Ureter (tissue), 1 donor: ENCODE results near the gene ERC2. TPM values are rescaled to one million over a fixed set of nuclear protein-coding genes. Genes with fewer than 3 reads are reported as not detected.

Experiments used
- DNase-seq: peaks from one replicate; pipeline ENCODE4 v3.0.0-alpha.2; 2020; ENCODE audit warnings: low spot score
- total RNA-seq: library from RNA; stranded (reverse); gene quantifications from one replicate; pipeline ENCODE4 v1.2.4, GENCODE V29; 2023
- donor health status: DM: yes; HTN: yes; CAD: no.

Gene ERC2
- total RNA-seq, 1 donor from 2014 or later = 1.1 TPM

DNA sequence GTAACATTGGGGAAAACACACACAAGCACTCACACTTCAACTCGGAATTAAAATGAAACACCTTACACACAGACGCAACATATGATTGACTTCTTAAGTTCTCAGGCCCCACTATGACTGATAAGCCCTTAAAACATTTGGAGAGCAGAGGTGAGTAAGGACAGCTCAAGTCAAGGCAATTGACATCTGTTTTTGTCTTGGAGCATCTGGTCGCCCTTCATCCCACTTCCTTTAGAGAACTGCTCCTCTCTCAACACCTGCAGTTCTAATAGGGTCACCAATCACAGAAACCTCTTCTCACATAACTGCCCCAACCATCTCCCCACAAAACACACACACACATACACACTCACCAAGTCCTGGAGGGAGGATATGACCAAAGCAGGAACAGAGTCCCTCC is 43.4 kb downstream of the ERC2 start:
- no peak for DNase-seq

DNA sequence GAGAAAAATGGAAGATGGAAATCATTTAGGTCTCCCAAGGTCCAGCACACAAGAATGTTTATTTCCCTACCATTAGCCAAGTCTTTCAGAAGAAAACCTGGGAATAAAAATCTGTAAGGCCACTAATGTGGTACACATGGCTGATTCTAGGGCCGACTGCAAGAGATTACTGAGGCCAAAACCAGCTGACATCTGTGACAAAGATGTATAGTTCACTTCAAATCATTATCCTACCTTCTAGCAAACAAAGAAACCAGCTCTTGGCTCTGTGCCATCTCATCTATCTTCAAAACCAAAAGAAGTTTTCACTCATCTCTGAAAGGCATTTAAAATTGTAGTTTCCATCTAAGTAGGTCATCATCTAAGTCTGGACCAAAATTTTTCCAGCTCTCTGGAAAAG is 43.9 kb downstream of the ERC2 start:
- no peak for DNase-seq

DNA sequence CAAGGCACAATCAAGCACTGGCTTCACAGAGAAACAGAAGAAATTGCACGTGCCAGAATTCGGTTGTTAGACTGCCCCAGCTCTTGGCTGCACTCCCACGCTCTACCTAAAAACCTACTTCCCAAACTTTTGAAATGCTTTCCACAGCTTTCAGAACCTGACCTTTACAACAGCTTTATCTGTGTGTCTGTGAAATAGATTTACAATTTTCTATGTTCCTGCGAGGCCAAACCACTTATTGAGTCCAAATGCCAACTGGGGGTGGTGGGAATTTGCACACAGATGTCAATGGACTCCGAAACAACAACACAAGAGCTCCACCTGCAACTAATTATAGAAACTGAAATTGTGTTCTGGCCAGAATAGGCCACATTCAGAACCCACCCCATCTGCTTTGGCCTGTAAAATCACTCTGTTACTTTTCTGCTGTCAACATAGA is 44.6 kb downstream of the ERC2 start:
- DNase-seq = no peak

DNA sequence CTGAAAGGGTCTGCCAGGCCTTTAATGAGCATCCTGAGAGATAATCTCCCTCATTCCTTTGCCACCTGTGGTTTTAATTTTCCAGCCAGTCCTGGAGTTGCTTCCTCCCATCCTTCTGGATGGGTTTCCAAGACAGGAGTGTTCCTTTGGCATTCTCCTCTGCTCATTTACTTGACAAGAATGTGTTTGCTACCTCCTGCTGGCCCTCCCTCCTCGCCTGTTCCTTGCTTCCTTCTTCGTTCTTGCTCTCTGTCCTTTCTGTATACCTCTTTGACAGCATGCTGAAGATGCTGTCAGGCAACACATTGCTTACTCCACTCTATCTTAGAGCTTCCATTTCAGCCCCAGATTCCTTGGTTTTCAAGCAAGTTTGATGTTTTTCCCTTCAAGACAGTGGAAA is 46.0 kb downstream of the ERC2 start:
- no peak for DNase-seq

DNA sequence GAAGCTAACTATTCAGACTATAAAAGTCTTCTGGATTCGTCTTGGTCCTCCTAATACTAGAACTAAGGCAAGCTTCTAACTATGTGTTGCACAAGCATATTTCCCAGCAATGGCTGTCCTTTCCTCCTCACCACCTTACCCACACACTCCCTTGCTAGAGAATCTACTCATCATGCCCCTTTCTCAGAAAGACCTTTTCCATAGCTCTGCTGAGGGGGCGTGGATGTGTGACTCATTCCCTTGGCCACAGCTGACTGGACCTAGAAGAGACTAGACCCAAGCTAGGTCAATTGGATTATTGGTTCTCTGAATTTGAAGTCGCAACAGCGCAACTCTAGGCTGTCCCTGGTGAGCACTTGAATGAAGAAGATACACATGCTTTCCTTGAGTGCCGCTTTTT is 47.1 kb downstream of the ERC2 start:
- DNase-seq = no peak

DNA sequence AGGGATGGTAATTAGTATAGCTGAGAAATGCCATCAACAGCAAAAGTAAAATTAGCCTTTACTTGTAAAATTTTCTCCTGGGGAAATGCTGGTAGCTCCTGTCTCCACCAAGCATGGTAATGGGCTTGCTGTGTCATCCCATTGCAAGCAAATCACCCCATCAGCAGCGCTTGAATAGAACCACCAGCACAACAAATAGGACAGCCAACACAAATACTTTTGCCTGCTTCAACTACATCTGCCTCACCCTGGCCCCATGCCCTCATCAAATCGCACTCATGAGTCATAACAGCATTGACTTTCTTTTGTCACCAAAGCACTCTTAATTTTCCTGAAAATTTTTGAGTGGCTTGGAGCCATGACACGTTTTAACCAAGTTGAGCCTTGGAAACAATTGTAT is 52.6 kb downstream of the ERC2 start:
- DNase-seq = no peak

DNA sequence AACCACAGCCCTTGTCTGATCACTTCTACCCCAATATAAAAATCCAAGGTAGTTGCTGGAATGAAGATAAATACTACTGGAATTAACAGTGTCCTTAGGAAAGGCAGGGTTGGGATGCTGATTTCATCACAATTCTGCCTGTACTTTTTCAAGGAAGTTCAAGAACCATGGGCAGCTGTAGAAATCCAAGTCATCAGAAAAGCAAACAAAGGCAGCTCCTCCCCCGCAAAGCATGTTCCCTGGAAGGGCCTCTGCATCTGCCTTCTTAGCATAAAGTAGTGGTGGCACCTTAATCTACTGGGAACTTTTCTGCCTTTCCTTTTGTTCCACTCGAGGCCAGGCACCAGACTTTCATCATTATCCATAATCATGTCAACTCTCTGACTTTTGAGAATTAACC is 54.4 kb downstream of the ERC2 start:
- no peak for DNase-seq

DNA sequence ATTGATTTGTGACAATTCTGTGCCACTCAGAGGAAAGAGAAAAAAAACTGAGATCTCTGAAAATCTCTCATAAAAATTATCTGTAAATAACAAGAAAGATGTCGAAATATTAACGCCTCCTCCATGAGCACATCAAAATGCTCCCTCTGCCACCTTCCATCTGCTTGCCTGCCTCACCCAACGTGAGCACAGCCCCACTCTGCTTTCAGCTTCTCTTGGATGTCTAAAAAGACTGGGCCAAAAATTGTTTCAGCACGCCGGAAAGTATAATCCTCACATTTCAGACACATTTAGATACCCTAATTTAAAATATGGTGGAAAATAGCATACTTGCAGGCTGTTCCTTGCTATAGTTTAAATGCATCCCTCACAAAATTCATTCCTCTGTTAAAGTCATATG is 57.1 kb downstream of the ERC2 start:
- DNase-seq = no peak

DNA sequence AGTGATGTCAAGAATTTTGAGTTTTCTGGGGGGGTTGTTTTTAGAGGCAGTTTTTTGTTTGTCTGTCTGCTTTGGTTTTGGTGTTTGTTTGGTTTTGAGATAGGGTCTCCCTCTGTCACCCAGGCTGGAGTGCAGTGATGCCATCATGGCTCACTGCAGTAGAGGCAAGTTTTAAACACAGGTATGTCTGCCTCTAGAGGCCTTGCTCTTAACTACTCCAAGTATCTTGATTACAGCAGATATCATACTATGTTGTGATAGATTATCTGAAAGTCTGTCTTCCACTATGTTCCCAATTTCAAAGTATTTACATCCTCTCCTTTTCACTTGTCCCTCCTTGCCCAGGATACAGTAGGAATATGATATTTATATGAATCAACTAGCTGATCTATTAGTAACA is 57.7 kb downstream of the ERC2 start:
- no peak for DNase-seq

DNA sequence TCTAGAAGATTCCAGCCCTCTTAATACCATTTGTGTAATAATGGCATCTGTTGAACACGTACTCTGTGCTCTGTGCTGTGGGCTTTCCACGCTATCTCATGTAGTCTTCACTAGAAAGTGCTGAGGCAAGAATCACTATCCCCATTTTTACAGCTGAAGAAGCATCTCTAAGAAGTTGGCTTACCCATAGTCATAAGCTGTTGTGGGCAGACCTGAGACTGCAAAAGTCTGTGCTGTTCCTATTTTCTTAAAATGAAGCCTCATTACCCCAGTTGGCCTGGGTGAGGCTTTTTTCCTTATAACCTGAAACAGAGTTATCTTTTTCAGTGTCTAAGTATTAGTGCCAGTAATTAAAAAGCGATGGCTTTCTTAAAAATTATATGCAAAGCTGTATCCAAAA is 58.5 kb downstream of the ERC2 start:
- DNase-seq = no peak

DNA sequence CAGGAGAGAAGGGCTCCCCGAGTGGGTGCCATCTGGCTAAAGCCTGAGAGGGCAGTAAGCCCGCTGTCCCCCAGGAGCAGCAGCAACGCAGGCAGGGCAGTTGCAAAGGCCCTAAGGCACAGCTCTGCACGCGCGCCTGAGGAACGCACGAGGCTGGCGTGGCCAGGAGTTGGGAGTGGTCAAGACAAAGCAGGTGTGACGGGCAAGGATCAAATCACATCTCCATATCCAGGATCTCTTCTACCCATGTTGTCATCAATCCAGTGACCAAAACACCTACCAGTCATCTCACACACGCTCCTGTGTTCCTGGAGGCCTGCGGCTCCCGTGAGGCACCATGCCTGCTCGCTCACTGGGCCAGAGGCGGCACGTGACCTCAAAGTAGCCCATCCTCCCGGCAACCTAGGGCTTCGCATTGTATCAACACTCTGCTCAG is 59.5 kb downstream of the ERC2 start:
- DNase-seq = no peak

DNA sequence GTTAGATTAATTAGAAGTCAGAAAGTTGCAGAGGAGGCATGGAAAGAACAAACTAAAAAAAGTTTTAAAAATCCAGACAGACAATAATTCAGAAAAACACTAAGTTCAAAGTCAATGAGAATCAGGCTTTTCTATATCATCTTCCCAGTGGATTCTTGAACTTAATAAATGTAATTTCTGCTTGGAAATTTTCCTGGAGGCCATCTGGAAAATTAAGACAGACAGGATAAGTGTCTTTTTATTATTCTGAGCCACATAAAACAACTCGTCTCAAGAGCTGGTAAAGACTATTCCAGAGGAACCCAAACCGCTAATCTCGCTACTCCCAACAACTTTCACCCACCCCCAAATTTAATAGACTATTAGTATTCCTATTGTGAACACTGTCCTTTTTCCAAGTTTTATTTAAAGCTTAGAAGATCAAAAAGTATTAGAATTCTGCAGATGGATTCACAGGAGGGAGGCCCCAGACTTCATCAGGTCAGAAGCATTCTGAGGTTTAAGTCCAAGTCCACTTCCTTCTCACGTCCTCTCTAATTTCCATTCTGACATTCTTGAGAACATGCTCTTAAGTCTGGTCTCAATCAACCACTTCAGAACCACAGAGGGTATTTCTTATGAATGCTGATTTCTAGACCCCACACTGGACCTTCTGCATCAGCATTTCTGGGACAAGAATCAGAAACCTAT is 61.3 kb downstream of the ERC2 start:
- no peak for DNase-seq

DNA sequence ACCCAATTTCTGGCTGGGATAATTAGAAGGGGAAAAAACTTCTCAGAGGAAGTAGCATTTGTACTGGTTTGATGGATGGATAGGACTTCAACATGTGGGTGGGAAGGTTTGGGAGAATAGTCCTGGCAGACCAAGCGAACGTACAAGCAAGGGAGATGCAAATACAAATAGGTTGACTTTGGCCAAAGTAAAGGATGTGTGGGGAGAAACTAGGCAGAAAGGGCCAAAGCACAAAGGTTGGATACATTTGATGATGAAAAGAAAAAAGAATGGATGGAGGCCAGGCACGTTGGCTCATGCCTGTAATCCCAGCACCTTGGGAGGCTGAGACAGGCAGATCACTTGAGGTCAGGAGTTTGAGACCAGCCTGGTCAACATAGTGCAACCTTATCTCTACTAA is 63.4 kb downstream of the ERC2 start:
- no peak for DNase-seq

DNA sequence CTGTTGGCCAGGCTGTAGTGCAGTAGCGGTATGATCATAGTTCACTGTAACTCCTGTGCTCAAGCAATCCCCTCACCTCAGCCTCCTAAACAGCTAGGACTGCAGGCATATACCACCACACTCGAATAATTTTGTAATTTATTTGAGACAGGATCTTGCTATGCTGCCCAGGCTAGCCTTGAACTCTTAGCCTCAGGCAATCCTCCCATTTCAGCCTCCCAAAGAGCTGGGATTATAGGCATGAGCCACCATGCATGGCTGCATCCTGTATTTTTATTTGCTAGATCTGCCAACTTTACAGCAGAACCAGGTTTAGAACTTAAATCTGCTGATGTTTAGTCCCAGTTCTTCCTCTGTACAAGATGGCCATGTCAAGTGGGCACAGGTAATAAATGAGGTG is 69.6 kb downstream of the ERC2 start:
- DNase-seq = no peak

DNA sequence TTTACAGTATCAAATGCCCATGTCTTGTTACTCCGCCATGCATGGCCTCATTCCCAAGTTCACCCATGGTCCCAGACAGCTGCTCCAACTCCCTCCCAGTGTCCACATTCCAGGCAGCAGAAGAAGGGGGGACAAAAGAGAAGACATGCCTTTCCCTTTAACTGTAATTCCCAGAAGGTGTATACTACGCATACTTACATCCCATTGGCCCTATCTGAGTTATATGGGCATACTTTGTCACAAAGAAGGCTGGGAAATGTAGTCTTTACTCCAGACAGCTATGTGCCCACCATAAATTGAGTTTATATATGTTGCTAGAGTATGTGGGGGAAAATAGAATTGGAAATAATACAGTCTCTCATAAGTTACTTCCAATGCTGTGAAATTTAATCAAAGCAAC is 70.5 kb downstream of the ERC2 start:
- DNase-seq = no peak

DNA sequence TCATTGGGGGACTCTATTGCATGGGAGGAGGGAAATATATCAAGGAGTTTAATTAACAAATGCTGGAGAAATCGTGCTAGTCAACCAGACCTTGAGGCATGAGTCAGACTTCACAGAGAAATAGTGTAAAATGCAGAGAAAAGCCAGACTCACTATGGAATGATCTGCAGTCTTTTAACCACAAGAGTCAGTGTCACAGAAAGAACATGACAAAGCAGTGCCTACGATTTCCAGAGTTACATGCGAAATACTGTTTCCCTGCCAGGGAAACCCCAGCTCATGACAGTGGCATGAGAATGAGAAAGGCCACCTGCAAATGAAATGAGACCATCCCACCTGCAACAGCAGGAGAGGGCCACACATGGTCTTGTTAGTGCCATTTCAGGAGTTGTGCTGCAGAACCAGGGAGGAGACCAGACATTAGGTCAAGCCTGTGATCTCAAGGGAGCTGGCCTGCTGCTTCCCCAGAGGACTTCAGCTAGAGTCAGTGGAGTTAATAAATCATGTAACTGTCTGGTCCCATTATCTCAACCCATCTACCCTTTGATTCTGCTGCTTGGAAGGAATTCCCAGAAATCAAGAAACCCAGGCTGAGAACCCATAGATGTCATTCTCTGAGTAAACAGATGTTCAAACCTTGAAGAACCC is 79.0 kb downstream of the ERC2 start:
- no peak for DNase-seq

DNA sequence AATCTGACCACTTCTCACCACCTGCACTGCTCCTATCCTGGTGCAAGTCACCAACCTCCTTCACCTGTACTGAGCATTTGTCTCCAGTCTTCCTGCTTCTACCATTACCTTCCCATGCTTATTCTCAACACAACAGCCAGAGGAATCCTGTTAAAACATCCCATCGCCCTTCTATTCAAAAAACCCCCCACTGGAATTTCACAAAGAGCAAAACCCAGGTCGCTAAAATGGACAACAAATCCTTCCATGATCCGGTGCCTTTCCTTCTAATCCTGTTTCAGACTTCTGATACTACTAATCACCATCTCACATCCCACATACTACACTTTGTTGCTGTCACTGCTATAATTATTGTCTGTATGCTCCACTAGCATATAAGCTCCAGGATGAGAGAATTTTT is 85.2 kb downstream of the ERC2 start:
- DNase-seq = no peak

DNA sequence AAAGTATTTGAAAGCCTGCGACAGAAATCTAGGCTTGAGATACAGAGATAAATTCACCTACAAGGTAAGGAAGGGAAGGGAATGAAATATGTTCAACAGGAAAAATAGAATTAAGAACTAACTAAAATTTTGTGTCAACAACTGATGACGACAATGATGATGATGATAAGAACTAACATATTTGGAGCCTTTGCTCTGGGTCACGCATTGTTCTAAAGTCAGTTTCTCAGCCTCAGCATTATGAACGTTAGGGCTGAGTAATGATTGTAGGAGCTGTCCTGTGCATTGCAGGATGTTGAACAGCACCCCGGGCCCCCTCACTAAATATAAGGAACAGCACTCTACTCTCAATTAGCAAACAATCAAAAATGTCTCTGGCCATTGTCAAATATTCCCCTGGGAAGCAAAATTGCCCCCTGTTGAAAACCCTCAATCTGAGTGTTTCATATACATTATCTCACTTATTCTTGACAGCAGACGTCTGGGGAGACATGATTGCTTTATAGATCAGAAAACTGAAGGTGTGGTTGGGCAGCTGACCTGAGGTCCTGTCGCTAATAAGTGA is 88.5 kb downstream of the ERC2 start:
- no peak for DNase-seq

DNA sequence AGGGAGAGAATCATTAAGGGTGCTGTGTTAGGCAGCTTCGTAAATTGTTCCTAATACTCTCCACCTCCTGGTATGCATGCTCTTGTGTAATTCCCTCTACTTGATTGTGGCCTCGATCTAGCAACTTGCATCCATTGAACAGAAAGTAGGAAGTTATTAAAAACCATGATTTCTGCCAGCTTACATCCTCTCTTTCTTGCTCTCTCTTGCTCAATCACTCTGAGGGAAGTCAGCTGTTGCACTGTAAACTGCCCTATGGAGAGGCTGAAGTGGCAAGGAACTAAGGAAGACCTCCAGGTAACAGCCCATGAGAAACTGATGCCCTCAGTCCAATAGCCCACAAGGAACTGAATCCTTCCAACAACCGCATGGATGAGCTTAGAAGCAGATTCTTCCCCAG is 92.6 kb downstream of the ERC2 start:
- DNase-seq = no peak

DNA sequence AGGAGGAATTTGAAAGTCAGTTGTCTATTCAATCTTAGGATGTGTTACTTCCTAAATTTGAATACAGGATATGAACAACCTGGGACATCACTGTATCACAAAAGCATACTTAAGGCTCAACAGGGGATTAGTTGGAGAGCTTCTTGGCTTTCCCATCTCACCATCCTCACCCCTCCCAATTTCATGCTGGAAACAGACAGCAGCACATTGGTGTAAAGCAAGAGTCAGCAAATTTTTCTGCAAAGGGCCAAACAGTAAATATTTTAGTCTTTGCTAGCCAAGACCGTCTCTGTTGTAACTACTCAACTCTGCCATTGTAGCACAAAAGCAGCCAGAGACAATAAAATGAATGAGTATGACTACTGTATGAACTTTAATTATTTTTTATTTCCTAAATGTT is 94.9 kb downstream of the ERC2 start:
- no peak for DNase-seq

DNA sequence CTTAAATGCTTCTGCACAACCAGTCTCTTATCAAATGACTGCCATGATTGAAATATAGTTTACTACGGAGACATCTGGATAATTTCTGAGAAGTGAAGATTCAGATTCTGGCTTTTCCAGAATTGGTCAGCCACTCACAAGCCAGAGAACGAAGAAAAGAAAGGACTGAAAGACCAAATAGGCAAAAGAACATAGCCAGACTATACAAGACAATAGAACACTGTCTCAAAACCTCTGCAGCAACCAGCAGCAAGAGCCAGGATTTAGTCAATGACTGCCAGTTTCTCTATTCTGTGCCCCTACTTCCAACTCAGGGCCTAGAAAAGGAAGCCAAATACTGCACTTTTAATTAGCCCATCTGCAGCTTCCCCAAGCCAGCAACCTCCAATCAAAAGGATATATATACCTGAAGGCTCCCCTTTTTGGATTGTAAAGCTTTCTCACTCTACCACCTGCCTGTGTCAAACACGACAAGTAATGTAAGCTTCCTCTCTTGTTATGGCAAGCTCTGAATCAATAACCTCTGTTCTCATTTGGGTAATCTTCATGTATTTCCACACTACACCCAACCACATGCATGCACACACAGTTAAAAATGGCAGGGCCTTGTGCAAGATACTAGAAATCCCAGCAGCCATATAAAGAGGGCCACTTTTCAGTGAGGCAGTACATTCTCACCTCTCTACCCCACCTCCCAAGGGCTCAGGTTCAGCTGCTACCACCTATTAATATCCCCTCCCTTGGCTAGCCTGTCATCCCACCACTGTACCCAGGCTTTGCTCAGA is 97.1 kb downstream of the ERC2 start:
- DNase-seq = no peak

DNA sequence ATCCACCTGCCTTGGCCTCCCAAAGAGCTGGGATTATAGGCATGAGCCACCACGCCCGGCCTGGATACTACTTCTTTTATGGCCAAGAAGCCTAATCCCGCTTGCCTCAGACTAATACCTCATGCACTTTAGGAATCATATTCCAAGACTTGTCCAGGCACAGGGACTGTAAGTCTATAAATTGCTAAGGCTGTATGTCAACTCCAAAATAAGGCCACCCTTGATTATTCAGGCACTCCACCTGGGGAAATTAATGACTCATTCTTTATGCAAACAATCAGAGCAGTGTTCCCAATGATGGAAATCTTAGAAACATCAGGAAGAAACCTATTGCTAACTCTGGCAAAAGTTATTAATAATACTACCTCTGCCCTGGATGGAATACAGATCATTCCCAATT is 98.4 kb downstream of the ERC2 start:
- no peak for DNase-seq

DNA sequence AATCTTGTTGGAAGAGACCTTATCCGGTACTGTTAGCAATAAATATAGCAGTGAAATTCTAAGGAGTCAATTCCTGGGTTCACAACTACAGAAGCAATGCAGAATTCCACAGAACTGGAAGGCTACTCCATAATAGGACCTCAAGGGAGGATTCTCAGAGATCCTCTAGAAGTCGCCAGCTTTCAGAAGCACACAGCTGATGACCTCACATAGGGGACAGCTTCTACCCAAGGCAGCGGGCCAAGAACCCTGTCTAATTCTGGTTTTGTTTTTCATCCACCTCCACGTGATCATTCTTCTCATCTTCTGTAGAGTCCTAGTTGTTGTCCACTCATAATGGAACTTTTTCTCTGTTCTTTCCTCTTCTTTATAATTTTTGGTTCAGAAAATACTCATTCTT is 99.4 kb downstream of the ERC2 start:
- DNase-seq = no peak
